GM19452 (cell line): ENCODE measurements around the gene LRRFIP1.
A peak's percentile ranks its signal among the peaks of the same experiment; 100 is the strongest.
"Not testable (repeated sequence)": the region's sequence is repeated elsewhere in the genome, so short reads cannot be mapped to it uniquely, and the experiment has no call there.

ENCODE experiments used
- ATAC-seq: cut with Tn5 transposase; IDR thresholded peaks from one replicate; pipeline ENCODE4 v1.9.1; 2021; ENCODE audit not compliant: unreplicated experiment

Gene LRRFIP1

DNA sequence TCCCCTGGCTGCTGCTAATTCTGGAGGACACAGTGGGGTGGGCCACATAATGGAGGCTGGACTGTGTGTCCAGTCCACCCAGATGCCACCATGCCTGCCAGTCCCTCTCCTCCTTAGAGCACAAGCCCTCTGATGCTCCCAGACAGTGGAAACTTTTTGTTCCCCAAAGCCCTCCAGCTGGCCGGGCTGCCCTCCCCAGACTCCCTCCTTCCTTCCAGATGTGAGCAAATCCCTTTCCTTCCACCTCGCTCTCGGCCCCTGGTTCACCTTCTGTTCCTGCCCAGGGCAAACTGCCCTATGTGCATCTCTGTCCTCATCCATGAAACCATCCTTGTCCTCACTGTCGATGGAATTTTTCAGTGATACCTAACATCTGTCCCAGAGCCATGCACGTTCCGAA, 33.9 kb downstream of the LRRFIP1 start:
- ATAC-seq: no peak

DNA sequence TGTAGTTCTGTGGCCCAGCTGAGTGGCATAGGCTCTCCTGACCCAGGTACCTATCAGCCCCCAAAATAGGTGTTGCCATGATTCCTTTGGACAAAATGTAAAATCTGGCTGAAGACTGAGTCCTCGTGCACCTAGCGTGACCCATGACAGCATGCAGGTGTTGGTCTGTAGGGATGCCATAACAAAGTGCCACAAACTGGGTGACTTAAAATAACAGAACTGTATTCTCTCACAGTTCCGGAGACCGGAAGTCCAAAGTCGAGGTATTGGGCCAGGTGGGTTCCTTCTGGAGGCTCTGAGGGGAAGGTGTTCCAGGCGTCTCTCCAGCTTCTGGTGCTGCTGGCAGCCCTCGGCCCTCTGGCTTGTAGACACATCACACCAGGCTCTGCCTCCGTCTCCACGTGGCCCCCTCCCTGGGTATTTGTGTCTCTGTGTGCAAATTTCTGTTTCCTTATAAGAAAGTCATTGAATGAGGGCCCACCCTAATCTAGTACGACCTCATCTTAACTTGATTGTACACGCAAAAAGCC, 34.5 kb downstream of the LRRFIP1 start:
- ATAC-seq: no peak

DNA sequence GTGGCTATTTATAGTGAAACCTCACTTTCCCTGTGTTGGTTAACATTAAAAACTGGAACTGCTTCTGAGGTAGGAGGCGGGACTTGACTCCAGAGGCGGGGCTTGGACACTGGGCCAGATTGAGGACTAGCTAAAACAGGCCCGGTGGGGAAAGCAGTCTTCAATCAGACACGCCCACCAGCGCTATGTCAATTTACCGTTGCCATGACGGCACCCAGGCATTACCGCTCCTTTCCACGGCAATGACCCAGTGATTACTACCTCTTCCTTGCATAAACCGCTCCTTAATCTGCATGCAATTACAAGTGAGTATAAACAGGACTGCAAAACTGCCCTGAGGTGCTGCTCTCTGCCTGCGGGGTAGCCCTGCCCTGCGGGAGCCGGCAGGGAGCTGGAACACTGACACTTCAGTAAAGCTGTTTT, 35.3 kb downstream of the LRRFIP1 start:
- no peak for ATAC-seq

DNA sequence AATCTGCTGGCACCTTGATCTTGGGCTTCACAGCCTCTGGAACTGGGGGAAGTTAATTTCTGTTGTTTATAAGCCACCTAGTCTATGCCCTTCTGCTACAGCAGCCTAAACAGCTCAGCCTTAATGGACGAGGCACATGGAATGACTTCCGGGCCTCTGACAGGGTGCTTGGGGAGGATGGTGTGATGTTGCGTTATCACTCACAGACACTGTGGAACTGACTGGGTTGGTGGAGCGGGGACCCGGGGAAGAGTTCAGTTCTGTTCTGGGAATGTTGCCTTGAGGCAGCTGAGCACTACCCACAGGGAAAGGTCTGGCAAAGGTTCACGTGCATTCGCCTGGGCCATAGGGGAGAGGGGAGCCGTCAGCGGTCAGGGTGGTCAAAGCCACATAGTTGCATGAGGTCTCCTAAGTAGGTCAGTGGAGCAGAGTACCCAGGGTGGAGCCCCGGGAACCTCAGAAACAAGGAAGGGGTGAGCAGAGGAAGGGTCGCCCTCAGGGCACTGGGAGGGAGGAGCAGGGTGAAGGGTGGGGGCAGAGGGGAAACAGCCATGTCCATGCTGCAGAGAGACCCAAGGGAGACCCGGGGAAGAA, 36.2 kb downstream of the LRRFIP1 start:
- ATAC-seq: no peak

DNA sequence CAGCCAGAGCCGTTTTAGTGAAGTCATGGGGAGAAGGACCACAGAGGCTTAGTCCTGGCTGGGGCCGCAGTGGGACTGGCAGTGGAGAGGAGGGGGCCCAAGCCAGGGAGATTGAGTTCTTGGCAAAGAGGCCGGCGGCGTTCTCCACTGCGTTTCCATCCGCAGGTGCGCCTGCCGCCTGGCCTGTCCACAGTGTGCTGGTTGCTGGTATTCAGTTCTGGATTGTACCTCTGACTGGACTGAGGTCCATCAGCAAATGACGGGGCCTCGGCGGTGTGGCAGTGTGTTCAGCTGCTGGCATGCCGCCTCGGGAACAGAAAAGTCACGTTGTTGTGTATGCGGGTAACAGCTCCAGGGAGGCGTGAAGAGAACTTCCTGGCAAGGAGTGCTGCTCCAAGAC, 36.8 kb downstream of the LRRFIP1 start:
- no peak for ATAC-seq

DNA sequence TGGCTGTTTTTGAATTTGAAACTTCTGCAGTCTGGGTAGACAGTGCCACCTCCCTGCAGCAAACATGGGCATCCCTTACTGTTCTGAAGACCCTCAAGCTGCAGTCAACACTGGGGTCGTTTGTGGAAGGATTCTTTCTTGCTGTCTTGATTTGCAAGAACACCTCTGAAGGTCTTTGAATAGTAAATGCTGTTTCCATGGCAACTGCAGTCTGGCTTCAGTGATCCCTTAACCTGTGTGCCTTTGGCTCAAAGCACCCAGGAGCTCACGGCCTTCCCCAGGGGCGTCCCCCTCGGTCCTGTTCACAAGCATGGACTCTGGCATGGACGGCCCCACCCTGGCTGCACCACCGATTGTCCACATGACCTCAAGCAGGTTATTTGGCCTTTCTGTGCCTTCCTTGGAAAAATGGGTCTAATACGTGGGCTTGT, 38.3 kb downstream of the LRRFIP1 start:
- ATAC-seq: no peak

DNA sequence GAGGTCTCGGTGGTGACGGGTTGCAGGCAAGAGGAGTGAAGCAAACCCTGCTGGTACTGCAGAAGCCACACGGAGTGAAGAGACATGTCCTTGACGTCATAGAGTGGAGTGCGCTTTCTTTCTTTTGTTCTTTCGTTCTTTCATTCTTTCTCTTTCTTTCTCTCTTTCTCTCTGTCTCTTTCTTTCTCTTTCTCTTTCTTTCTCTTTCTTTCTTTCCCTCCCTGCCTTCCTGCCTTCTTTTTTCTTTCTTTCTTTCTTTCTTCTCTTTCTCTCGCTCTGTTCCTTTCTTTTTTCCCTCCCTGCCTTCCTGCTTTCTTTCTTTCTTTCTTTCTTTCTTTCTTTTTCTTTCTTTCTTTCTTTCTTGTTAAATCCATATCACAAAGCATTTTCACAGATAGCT, 39.2 kb downstream of the LRRFIP1 start:
- no peak for ATAC-seq

DNA sequence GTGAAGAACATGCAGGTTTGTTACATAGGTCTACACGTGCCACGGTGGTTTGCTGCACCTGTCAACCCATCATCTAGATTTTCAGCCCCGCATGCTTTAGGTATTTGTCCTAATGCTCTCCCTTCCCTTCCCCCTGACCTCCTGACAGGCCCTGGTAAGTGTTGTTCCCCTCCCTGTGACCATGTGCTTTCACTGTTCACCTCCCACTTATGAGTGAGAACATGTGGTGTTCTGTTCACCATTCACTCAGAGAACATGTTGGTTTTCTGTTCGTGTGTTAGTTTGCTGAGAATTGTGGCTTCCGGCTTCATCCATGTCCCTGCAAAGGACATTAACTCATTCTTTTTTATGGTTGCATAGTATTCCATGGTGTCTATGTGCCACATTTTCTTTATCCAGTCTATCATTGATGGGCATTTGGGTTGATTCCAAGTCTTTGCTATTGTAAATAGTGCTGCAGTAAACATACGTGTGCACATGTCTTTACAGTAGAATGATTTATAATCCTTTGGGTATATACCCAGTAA, 39.7 kb downstream of the LRRFIP1 start:
- not testable (repeated sequence) for ATAC-seq

DNA sequence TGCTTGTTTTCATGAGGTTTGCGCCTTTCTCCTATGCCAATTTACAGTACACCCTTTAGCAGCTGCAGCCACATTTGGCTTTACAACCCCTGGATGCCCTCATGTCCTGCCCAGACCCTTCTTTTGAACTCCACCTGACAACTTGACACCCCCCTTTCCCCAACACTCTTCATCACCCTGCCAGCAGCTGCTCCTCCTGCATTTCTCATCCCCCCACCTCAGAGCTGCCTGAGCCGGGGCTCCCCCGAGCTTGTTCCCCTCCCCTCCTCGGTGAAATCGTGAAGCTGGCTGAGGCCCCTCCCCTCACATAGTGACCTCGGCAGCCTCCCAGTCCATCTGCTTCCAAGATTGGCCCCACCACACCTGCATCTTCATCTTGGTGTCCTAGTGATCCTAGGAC, 40.5 kb downstream of the LRRFIP1 start:
- ATAC-seq: no peak

DNA sequence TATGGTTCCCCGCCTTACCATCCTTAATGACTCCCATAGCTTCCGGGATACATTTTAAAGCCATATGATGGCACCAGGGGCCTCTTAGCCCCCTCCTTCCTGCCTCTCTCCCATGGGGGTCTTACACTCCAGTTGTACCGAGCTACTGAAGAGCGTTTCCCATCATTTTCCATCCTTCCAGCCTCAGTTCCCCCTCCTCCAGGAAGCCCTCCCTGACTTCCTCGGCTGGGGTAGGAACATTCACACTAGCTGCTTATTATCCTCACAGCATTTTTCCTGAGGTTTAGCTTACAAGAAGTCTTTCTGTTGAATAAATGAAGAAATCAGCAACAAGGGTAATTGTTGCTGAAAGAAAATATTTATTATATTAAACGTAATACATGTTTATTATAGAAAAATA, 41.1 kb downstream of the LRRFIP1 start:
- no peak for ATAC-seq

DNA sequence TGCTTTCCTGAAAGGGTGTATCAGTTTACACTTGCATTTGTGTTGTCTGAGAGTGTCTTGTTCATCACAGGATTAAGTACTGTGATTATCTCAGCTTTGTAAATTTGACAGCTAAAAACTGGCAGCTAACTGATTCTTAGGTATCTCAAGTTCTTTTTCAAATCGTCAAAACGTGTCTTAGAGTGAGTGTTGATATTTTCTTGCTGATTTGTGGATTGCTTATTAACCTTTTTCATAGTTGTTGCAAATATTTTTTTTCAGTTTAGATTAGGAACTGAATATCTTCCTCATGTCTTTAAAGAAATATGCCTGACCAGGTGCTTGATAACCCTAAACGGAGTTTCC, 41.9 kb downstream of the LRRFIP1 start:
- ATAC-seq: peak; percentile 6

DNA sequence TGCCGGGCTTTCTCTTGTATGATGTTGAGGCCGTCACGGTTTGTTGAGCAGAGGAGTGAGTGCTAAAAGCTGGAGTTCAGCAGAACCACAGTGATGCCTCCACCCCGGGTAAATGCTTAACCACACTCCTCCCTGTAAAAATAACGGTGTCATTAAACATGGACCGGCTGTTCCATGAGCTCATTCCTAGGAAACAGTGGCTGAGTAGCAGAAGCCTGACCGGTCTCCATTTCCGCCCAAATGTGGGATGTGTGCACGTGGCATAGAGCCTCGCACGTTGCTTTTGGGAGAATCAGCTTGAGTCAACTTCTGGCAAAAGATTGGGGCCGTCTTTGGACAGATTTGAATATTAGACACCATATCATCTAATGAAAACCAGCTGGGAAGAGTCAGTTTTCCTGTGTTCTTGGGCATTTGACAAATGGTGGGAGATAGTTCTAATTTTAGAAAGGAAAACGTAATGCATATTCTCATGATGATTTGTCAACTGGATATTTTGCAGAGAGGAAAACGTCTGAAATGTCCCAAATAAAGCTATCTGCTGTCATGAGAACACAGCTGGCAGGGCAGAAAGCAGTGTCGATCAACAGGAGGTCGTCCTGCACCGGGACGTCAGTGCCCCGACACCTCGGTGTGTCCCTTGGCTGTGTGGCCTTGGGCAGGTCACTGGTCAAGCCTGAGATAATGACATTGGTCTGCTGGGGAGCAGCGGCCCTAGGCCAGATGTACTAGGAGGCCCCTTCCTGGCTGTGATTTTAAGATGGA, 42.4 kb downstream of the LRRFIP1 start:
- peak; percentile 60 for ATAC-seq

DNA sequence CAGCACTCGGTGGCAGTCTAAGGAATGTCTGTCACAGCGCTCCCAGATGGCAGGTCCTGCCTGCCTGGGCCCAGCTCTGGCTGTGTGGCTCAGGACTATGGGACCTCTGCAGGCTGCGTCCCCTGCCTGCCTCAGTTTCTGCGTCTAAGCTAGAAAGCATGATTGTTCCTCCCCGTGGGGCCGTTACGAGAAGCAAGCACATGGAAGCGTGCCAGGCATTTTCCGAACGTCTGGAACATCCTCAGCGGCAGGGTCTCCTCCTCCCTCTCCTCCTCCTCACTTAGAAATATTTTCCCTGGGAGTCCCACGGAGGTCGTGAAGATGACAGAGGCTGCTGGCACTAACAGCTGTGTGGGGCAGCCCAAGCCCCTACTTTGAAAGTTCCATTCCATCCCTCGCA, 43.3 kb downstream of the LRRFIP1 start:
- no peak for ATAC-seq

DNA sequence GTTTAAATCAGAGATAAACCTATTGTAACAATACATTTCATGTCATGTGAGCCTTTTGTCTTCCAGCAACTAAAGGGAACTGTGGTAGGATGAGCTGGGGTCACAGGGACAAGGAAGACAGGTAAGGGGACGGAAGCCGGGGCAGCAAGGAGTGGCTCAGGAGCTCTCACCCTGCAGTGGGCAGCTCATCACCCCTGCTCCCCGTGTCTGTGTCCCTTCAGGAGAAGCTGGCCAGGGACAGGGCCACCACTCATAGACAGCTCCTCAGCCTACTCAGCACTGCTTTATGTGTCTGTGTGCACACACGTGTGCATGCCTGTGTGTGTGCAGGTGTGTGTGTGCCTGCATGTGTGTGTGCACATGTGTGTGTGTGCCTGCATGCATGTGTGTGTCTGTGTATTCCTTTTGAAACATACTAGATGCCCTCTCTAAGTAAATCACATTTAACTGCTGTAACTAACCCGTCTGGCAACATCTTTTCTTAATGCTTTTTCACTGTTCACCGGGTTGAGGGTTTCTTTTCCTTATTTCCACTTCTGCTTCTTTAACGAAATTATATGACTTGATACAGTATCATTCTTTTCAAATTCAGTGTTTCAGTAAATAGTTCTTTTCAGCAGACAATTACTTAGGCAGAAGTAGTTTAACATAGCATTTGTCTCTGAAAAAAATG, 44.2 kb downstream of the LRRFIP1 start:
- ATAC-seq: no peak

DNA sequence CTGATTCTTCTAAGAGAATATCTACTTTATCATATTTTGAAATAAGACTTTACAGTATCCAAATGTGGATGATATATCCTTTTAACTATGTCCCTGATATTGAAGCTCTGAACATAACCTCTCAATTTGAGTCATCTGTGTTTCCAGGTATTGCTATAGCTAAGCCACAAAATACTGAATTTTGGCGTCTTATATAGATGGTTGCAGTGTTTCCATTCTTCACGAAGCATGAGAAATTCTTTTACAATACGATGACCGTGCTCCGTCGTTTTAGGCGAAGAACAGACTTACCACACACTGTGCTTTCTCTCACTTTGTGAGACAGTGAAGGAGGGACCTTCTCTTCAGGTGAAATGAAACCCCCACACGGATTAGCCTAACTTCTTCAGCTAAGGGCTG, 45.3 kb downstream of the LRRFIP1 start:
- ATAC-seq: no peak

DNA sequence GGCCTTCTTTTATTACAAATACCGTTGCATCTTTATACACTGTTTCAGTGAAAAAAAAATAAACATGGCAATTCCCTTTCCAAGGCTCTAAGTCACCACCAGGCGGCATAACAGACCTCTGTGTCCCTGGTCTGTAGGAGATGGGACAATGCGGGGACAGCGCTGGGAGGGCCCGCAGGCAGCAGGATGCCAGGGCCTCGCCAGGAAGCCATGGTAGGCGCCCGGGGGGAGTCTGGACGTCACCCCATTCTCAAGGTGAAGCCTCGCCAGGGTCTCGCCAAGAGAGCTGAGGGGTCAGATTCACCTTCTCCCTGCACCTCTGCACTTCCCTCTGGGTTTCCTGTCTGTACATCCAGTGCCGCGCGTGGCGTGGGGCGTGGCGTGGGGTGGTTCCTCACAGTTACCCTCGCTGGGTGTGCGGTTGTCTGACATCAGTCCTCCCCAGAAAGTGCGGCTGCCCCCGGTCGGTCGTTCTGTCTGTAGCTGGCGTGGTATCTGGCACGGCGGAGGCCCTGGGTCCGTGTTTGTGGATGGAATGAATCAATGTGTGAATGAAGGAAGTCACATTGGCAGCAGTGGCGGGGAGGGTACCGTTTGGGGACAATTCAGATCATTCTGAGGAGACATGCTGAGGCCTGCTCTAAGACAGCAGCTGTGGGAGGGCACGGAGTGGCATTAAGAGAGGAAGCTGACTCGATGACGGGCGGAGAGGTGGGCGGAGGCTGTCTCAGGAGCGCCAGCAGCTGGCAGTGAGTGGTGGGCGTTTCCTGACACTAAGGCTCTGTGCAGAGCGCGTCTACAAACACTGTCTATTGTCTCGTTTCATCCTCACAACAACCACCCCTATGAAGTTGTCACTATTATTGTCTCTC, 46.0 kb downstream of the LRRFIP1 start:
- ATAC-seq: no peak

DNA sequence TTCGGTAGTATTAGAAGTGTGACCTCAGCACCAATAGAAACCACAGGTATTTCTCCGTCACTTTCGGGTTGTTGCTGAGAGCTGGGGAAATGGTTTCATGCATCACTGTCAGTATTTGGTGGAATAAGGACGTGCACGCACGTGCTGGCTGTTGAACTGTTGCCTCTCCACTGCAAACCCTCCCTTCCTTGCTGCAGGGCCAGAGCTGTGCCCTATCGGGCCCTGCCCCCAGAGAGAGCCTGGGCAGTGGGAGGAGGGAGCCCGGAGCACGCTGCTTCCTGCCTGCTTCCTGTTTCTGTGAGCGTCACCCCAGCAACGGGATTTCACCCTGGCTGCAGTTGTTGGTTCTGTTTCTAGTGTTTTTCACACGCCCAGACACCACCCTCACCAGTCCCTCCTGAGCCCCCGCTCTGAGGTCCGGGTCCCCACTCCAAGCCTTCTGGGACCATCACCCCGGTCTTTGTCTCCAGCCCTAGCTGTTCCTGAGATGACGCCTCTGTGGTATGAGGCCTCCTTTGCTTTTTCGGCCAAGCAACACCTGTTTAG, 47.4 kb downstream of the LRRFIP1 start:
- peak; percentile 86 for ATAC-seq

DNA sequence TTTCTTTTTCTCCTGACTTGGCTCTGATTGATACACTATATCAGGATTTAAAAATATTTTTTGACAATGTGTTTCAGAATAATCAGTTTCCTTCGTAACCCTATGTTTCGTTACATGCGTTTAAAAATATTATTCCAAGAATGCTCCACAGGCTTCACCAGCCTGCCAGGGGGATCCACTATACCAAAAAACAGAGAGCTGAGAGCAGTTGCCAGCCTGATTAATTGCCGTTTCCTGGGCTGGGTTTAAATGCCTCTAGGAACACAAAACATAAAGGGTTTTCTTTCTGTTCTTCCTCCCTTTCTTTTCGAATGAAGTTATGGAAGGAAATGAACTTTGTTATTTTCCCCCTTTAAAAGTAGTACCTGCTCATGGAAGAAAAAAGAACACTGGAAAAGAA, 47.9 kb downstream of the LRRFIP1 start:
- no peak for ATAC-seq

DNA sequence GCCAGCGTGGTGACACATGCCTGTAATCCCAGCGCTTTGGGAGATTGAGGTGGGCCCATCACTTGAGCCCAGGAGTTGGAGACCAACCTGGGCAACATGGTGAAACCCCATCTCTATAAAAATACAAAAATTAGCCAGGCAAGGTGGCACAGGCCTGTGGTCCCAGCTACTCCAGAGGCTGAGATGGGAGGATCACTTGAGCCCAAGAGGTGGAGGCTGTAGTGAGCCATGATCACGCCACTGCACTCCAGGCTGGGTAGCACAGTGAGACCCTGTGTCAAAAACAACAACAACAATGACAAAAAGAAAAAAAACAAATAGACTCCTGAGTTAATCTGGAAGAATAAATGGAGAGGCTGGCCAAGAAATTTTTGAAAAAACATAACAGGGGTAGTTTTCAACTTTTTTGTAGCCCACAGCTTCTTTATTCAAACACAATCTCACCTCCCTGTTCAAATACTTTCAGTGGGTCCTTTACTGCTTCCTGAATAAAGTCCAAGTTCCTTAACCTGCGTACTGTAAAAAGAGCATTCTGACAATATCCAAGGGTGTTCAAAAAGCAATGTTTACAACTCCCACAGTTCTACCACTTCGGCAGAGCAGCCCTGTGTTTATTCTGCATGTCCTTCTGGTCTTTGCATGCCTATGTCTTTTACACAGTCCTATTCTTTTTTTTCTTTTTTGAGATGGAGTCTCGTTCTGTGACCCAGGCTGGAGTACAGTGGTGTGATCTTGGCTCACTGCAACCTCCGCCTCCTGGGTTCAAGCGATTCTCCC, 53.5 kb downstream of the LRRFIP1 start:
- ATAC-seq: no peak

DNA sequence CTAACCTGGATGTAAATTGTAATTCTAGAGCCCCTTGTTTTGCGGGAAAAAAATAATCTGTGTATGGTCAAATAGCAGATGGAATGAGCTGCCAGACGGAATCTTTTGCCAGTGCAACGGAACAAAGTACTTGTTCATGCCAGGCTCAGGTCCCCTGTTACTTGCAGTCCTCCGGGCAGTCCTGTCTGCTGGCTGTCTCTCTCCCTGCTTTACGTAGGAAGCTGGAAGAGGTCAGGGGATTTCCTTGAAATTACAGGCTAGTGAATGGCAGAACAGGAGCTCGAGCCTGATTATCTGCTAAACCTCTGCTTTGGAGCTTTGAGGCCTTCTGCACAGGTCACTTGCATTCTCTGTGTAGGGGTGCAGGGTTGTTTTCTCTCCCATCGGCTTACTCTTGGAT, 54.8 kb downstream of the LRRFIP1 start:
- ATAC-seq: no peak
